Activated CD8-positive, alpha-beta memory T cell treated with anti-CD3 and anti-CD28 coated beads, Interleukin-2, amount 50 U/mL, for 48 hours (primary cell): ENCODE measurements around the gene FBXO4.
A peak's percentile ranks its signal among the peaks of the same experiment; 100 is the strongest.

Experiments
- DNase-seq: peaks from one replicate; pipeline ENCODE4 v3.0.0-alpha.2; 2020

The FBXO4 gene, protein sequence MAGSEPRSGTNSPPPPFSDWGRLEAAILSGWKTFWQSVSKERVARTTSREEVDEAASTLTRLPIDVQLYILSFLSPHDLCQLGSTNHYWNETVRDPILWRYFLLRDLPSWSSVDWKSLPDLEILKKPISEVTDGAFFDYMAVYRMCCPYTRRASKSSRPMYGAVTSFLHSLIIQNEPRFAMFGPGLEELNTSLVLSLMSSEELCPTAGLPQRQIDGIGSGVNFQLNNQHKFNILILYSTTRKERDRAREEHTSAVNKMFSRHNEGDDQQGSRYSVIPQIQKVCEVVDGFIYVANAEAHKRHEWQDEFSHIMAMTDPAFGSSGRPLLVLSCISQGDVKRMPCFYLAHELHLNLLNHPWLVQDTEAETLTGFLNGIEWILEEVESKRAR

DNA sequence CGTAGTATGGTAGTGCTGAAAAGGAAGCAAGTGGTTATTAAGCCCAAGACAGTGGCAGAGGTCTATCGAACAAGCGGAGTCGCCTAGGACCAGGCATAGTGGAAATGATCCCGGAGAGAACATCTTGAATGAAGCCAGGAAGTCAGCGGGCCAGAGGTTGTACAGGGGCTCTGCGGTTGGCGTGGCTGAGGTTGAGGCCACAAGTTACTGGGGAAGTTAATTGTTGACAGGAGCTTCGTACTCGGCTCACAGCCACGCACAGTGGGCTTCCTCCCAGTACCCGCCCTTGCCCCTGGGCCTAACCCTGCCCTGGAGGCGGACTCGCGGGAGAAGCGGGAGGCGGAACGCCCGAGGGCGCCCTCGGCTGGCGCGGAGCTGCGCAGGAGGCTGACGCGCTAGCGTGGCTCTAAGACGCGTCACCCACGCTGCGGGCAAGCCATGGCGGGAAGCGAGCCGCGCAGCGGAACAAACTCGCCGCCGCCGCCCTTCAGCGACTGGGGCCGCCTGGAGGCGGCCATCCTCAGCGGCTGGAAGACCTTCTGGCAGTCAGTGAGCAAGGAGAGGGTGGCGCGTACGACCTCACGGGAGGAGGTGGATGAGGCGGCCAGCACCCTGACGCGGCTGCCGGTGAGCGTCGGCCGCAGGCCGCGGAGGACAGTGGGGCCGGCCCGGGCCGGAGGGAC lies at the start of gene FBXO4:
Gene FBXO4, plus strand, starts transcription at position 410 of the 683 bp plus-strand sequence. Its CDS starts 29 bp downstream, at position 439.
- DNase-seq, result peak; percentile 92

DNA sequence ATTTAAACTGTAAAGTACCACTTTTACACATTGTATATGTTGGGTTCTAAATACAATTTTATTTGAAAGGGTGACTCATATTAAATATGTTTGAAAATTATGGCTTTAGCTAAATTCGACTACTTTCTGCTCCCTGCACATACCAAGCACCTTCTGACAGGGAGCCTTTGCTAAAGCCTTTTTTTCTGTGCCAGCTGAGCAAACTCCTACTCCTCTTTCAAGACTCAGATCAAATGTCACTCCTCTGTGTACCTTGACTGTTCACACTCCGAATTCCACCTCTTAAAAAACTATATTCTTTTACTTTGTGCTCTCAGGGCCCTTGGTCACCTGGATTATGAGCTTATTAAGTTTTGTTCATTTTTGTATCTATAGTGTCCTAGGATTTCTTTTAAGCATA lies 48.4 kb upstream of the FBXO4 start:
- DNase-seq, result no peak

DNA sequence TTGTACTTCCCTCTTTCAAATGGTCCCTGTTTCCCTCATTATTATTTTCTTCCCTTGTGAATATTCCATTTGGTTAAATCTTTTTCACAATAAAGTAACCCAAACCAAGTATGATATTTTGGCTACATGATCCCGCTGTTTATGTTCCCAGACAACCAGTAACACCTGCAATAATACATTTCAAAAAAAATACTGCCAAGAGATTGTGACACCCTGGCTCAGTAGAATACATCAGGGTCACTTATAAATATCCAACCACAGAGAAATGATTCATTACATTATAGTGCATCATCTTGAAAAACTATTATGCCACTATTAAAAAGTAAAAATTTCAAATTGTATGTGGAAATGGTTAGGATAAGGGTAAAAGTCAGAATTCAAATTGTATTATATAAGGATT lies 47.7 kb upstream of the FBXO4 start:
- no peak for DNase-seq

DNA sequence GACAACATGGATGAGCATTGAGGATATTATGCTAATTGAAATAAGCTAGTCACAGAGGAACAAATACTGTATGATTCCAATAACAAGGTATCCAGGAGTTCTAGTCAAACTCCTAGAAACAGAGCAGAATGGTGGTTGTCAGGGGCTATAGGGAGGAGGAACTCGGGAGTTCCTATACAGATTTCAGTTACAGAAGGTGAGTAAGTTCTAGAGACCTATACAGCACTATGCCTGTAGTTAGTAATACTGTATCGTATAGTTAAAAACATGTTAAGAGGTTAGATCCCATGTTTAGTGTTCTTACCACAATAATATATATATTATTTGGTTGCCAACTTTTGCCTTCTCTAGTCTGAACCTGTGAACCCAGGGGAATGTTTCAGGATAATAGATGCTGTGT lies 46.9 kb upstream of the FBXO4 start:
- no peak for DNase-seq

DNA sequence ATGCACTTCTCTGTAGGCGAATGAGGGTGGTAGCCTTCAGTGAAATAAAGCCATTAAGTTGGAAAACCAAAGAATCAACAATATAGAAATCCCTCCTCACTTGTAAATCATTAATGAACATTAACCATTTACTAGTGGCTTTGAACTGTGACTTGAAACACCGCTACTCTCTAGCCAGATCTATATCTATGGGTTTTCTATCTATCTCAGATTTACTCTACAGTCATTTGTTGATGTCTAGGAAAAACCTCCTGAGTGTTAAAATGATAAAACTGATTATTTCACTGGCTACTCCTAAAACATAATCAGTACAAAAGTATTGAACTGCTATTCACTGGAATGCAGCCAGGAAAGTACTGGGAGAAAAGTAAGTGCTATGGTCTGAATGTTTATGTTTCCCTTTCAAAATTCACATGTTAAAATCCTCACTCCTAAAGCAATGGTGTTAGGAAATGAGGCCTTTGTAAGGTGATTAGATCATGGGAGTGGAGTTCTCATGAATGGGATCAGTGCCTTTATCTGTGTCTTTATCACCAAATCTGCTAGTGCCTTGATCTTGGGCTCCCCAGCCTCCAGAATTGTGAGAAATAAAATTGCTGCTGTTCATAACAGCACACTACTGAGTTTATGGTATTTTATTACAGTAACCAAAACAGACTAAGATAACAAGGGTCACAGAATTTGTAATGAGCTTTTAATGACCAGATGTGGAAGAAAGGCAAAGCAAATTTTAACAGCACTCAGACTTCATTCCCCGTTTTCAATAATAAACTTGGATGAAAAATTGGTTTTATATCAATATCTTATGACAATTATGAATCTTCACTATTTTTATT lies 46.2 kb upstream of the FBXO4 start:
- no peak for DNase-seq

DNA sequence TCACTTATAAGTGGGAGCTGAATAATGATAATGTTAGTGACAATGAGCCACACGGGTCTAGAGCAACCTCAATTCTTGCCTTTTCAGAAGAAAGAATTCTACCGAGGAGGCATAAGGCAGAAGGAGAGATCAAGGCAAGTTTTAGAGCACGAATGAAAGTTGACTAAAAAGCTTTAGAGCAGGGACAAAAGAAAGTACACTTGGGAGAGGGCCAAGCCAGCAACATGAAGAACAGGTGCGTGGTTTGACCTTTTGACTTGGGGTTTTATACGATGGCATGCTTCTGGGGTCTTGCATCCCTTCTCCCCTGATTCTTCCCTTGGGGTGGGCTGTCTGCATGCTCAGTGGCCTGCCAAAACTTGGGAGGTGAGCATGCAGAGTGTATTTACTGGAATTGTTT lies 42.3 kb upstream of the FBXO4 start:
- no peak for DNase-seq

DNA sequence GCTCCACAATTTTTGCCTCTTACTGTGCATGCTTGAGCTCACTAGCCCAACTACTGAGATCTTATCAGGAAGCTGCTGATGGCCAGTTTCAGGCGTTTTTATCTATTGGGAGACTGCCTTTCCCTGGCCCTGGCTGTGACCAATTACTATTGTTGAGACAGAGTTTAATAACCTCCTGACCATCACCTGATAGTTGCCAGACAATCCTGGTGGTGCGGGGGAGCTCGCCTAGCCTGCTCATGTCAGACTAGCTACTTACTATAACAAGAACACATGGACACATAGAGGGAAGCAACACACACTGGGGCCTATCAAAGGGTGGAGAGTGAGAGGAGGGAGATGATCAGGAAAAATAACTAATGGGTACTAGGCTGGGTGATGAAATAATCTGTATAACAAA lies 41.8 kb upstream of the FBXO4 start:
- no peak for DNase-seq

DNA sequence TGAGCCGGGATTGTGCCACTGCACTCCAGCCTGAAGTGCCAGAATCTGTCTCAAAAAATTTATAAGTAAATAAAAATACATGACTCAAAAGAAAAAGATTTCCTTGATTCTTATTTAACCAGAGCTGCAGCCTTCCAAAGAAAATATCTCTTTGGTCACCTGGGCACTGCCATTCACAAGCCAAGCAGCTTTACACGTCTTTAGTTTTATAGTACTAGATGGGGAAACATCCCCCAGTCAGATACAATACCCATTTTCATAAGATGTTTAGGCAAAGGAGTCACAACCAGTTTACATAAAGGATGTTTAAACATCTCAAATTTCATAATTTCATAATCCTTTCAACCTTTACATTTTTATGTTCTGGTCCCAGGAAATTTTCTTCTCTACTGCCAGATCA lies 41.1 kb upstream of the FBXO4 start:
- DNase-seq, result no peak

DNA sequence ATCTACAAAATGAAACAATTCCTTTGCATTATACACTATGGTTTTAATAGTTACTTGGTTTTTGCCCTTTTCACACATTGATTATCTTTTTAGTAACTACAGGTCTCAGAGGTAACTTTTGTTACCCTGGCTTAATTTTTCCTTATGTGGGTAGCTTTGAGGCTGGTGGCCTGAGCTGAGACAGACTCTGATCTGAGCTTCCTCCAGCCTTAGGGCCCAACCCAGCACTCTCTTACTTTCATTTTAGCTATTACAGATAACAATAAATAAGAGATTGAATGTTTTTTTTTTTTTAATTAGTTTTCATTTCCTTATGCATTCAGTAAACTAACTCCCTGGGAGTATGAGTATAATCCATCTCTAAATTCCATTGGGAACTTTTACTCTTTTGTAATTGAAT lies 39.8 kb upstream of the FBXO4 start:
- no peak for DNase-seq

DNA sequence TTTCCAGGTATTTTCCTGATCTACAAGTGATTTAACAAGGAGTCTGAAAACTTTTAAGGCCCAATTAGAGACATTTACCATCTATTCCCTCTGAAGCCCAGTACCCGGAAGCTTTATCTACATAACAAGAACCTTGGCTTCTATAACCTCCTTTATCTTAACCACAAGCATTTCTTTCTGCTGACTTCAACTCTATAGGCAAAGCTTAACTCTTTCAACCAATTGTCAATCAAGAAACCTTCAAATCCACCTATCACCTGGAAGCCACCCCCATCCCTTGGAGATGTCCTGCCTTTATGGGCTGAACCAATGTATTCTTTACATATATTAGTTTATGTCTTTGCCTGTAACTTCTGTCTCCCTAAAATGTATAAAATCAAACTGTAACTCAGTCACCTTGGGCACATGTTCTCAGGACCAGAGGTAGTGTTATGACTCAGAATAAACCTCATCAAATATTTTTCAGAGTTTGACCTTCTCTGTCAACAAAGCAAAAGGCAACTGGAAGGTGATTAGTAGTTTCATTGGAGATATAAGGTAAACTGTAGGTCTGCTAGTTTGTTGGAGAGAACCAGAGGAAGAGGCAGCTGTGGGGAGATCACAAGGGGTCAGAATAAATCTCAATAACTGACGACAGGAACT lies 33.9 kb upstream of the FBXO4 start:
- DNase-seq, result no peak

DNA sequence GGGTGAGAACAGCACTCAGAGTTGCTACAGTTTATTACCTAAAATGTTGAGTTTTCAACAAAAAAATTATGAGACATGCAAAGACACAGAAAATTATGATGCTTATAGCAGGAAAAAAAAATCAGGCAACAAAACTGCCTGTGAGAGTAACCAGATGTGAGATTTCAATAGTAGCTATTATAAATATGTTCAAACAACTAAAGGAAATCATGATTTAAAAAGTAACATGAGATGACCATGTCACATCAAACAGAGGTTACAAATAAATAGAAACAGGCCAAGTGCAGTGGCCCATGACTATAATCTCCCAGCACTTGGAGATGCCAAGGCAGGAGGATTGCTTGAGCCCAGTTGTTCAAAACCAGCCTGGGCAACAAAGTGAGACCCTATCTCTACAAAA lies 33.0 kb upstream of the FBXO4 start:
- no peak for DNase-seq

DNA sequence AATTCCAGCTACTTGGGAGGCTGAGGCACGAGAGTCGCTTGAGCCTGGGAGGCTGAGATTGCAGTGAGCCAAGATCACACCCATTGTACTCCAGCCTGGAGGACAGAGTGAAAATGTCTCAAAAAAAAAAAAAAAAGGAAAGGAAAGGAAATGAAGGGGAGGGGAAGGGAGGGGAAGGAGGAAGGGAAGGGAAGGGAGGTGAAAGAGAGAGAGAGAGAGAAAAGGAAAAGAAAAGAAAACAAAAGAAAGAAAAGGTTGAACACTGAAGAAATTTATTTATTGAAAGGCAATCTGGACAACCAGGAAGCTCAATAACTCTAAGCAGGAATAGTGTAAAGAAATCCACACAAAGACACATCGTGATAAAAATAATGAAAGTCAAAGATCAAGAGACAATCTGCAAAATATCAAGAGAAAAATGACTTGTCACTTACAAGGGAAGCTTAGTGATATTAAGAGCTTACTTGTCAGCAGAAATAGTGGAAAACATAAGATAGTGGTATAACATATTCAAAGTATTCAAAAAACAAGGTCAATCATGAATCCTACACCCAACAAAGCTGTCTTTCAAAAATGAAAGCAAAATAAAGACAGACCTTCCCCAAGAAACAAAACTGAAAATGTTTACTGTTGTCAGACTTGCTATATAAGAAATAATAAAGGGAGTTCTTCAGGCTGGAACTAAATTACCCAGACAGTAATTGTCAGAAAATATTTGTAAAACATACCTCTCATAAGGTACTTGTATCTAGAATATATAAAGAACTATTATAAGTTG lies 31.8 kb upstream of the FBXO4 start:
- DNase-seq, result no peak

DNA sequence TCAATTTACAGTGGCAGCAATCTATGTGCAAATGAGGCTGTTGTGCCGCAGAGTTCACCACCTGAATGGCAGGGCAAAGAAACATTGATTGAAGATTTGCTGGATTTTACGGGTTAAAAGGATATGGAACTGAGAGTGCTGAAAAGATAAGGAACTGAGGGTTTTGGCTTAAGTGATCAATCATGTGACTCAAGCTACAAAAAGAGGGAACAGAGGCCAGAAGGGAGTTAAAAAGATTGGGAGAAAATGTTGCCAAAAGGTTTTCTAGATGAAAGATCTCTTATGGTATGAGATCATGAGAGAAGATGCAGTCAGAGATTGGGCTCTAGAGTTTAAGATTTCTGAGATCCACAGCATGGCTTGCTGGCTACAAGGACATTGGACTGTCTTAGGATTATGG lies 28.9 kb upstream of the FBXO4 start:
- DNase-seq, result no peak

DNA sequence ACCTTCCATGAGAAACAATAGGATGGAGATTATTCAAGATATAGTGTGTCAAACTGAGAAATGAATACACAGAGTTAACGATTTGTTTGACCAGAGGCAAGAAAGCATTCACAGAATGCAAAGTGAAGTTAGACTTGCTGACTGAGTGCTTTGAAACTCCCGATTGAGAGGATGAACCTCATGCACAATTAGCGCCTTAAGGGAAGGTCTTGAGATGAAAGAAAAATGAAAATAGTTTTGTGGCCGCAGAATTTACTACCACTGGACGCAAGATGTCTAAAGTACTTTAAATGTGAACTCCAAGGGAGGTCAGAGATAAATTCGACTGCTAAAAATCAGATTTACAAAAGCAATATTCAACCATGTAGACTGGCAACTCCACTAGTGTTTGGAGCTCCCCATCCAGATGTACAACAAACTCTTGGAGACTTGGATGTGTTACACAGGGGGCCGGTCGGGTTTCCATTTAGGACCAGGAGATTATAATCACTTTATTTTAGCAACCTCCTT lies 21.6 kb upstream of the FBXO4 start:
- DNase-seq, result no peak

DNA sequence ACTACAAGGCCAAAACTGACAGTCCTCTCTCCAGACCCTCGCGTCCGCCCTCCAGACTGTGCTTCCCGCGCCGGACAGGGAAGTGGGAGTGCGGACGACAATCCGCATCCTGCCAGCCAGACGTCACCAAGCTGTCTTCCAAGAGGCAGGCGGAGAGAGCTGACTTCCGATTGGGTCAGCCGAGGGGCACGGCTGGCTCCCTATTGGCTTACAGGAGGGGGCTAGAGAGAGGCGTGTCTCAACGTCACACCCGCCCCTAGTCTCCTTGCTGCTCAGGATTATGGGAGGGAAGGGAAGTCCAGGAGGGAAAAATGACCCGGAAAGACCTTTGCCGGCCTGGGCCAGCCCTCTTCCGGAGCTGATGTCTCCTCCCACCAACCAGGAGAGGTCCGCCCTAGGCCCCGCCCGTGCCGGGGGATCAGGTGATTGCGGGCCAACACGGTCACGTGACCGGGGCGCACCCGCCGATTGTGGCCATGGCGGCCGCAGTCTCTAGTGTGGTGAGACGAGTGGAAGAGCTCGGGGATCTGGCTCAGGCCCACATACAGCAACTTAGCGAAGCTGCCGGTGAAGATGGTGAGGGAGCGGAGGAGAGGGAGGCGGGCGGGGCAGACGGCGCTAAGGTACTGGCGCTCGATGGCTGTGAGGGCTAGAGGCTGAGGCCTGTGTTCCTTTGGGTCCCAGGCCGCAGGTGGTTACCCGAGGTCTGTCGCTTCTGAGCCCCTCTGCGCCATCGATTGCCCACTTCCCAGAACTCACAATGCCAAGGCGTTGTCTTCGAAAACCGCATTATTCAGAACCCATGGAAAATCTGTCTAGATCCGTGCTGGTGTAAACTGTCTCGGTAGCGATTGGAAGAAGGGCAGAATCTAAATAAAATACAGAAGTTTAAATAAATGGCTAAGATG lies 20.9 kb upstream of the FBXO4 start, which contains the start of gene RIMOC1:
Gene RIMOC1, plus strand, starts transcription at position 453 of the 908 bp plus-strand sequence. Its CDS starts 24 bp downstream, at position 477.
- DNase-seq, result peak; percentile 98

DNA sequence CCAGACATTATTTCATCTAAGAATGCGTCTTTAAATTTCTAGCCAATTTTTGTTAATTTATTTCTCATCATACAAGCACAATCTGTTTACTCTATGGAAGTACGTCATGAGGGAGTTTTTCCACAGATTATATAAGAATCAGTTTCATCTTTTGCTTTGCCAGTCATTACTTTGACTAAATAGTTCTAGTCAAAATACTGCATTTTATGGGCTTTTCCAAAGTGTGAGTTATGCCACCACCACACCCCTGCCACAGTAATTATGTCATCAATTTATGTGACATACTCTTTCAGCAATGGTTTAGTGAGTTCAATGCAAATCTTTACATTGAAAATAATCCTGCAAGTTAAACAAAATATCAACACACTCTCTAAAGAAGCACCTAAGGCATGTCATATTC lies 18.9 kb upstream of the FBXO4 start:
- DNase-seq, result no peak

DNA sequence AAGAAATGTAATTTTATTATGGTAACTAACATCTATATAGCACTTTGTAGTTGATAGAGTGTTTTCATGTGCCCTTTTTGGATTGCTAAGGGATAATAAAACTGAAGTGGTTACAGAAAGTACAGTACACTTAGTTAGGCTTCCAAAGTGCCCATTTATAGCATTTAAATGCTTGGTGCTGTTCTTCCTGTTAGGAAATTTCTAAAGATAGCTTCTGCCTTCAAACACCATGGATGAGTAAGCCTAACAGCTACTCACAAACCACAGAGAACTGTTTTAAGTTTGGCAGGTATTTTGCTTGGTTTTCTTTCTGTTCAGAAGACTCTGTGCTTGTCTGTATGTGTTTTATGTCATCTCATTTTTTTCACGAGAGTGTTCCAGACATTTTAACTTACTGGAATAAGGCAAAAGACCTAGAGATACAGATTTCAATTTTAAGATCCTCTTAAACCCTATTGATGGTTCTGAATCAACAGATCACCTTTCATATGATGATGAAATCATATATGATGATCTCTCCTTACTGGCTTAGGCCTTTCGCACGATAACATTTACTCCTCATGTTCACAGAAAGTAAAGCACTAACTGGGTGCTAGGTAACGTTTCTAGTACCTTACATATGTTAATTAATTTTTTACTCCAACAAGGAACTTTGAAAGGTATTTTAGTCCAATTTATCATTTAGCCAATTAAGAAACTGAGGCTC lies 16.6 kb upstream of the FBXO4 start:
- DNase-seq, result no peak

DNA sequence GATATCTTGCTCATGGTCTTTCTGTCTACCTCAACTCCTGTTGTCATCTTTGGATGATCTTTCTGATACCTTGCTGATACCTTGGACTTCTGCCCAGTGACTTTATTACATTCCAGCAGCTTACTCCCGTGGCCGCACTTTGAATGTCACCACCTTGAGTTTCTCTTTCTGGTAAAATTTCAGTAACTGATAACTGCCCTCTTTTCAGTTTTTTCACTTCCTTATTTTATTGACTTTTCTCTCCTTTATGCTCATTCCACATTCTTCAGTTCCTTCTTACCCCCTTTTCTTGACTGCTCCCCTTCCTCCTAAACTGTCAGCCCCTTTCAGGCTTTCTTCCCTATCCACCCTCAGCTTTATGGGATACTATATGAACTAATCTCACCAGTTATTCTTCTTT lies 7.0 kb upstream of the FBXO4 start:
- DNase-seq, result no peak

DNA sequence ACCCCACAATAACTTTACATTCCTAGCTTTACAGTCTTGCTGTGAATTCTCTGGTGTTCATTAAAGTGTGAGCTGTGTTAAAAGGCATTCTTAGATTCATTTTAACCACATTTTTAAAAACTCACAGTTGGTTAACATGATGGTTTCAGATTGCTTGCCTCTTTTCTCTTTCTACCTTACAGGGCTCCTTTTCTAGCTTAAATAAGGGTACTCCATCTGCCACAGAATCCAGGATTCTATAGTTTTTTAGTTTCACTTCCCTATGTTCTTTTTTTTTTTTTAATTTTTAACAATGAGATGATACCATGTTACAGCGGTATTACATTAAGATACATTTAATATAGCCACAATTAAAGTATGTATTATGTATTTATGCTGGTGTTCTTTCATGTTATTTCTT lies 3.9 kb upstream of the FBXO4 start:
- no peak for DNase-seq

DNA sequence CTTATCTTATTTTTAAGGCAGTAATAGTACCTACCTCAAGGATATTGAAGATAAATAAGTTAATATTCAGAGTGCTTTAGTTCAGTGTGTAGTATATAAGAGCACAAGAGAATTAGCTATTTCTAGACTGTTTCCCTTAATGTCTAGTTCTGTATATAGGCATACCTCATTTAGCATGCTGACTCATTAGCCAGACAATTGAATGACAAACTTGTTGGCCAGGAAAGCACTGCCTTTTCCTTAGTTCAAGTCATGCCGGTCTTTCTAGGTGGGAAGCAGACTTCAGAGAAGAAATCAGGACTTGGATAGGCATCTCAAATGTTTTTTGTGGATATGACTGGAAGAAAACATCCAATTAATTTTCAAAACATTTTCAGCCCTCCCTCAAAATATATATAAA lies 3.2 kb upstream of the FBXO4 start:
- DNase-seq, result no peak
